NCI-H146 treated with DMSO at 0.1 percent for 48 hours (cell line): ENCODE measurements around the gene HHATL.

Experiments
- DNase-seq: peaks from one replicate; lab custom pipeline; 2025; ENCODE audit not compliant: unreplicated experiment; lab: John Stamatoyannopoulos, UW

The HHATL gene

GRCh38 chr3:42654331-42655201, 48.0 kb downstream of the HHATL start:
- peak; percentile 2 for DNase-seq

DNA sequence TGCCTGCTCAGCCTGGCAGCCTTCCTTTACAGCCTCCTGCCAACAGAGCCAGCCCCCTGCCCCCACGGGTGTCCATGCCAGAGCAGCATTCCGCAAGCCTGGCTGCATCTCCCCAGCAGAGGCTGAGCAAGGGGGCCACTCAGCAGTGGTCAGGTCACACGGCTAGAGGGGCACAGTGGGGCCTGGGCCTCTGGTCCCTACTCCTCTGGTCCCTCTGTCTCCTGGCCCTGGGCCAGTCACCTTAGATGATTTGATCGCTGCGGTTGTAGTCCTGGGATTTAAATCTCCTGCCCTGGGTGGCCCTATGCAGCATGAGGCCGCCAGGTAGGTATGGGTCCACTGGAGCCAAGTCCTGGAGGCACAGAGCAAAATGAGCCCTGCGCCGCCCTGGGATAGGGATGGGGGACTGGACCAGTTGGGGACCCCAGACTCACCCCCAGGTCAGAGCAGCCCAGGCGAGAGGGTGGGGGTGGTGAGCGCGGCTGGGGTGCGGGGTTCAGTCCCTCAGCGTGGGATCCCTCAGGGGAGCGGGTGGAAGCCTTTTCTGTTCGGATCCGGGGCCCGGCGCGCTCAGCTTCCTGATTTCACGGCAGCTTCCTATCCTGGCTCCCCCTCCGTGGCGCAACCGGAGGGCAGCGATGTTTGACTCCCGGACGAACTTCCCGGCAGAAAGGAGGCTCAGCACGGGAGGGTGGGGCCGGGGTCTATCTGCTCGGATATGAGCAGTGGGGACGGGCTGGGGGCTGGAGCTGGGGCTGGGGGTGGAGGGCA, 48.9 kb downstream of the HHATL start, which contains the start of gene ZBTB47:
TSS of gene ZBTB47 (plus strand) at position 138 of the 771 bp plus-strand sequence. CDS start 4,659 bp downstream, outside the sequence.
- no peak for DNase-seq

GRCh38 chr3:42653303-42653559, 49.4 kb downstream of the HHATL start:
- no peak for DNase-seq

DNA sequence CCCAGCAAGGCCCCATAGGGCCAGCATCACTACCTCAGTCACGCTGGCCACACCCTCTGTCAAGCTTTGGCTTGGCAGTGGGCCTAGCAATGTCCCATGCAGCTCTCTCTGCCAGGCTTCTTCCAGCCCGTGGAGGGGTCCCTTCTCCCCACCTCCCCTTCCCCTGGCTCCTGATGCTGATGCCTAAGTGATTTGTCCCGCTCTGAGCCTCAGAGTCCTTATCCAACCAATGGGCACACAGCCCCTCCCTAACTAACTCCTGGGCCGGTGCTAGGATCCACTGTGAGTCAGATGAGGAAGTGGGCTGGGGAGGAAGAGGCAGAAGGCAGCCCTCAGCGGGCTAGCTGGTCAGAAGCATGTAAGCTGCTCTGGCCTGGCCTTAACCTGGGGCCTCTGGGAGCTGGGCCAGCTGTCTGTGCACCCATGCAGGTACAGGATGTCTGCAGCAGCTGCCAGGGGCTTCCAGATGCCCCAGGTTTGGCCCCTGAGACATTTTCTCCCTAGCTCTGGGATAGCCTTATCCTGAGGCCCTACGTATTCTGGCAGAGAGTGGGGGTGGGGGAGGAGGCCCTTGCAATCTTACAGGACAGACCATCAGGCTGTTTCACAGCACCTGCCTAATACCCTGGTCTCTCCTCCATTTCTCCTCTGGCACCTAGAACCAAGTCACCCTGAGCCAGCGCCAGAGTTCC, 49.8 kb downstream of the HHATL start:
- DNase-seq: no peak

DNA sequence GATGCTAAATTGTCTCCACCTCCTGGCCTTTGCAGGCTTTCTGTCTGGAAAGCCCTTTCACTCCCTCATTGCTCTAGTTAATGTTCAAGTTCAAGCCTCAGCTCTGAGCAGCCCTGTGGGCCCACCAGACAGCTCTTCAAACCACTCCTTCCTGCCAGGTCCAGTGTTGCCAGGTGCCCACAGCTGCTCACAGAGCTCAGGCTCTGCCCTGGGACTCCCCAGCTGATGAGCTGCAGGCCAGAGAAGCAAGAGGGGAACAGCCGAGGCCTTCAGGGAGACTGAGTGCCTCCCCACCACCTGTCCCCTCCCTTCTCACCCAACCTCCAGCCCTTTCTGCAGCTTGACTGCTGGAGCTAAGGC, 50.4 kb downstream of the HHATL start:
- DNase-seq: no peak

- no peak for DNase-seq
Observed at GRCh38 chr3:42651248-42652091, 51.1 kb downstream of the HHATL start.

- no peak for DNase-seq
Observed at GRCh38 chr3:42649783-42650182, 52.8 kb downstream of the HHATL start.

- DNase-seq: no peak
Observed at GRCh38 chr3:42649006-42649405, 53.6 kb downstream of the HHATL start.

DNA sequence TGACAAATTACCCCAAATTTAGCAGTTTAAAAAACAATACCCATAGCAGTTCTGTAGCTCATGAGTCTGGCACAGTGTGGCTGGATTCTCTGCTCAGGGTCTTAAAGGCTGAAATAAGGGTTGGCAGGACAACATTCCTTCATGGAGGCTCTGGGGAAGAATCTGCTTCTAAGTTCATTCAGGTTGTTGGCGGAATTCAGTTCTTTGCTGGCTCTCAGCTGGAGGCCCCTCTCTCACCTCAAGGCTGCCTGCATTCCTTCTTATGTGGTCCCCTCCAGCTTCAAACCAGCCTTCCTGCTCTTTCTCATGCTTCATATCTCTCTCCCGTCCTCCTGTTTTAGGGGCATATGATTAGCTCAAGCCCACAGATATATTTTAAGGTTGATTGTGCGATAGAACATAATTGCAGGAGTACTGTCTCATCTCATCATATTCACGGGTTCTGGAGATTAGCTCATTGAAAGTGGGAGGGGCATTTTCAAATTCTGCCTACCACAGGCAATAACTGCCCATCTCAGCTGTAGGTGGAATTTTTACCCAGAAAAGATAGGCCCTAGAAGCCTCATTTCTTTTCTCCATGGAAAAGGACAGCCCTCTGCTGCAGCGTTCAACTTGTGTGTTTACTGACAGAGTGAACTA, 54.7 kb downstream of the HHATL start:
- no peak for DNase-seq
